Mesendoderm (in vitro differentiated cells): ENCODE results near the gene UCHL1.

ENCODE experiments used
- DNase-seq: peaks from one replicate; pipeline ENCODE4 v3.0.0; 2013
- H2AK5ac ChIP-seq: 2 replicates; pipeline ENCODE4 v1.6.1; 2013; ENCODE audit warnings: low read length, inconsistent platforms
- H2BK120ac ChIP-seq: 2 replicates; pipeline ENCODE4 v1.6.1; 2013; ENCODE audit warnings: low read depth, mild to moderate bottlenecking, low read length, moderate library complexity, mixed read lengths
- H2BK15ac ChIP-seq: replicated peaks from 2 replicates; pipeline ENCODE4 v1.6.1; 2013; ENCODE audit warnings: low read depth, mild to moderate bottlenecking, moderate library complexity
- H2BK5ac ChIP-seq: 2 replicates; pipeline ENCODE4 v1.6.1; 2013; ENCODE audit warnings: low read length, inconsistent platforms
- H3K18ac ChIP-seq: 2 replicates; pipeline ENCODE4 v1.6.1; 2013; ENCODE audit warnings: mild to moderate bottlenecking, low read length, mixed read lengths
- H3K23ac ChIP-seq: one replicate; pipeline ENCODE4 v1.6.1; 2013; ENCODE audit warnings: low read length
- H3K27ac ChIP-seq: 2 replicates; pipeline ENCODE4 v1.5.1; 2013; ENCODE audit warnings: low read depth, mild to moderate bottlenecking, inconsistent platforms, low read length, moderate library complexity
- H3K27me3 ChIP-seq: 2 replicates; pipeline ENCODE4 v1.6.1; 2013; ENCODE audit warnings: low read length, control low read depth, mild to moderate bottlenecking, inconsistent platforms; ENCODE audit not compliant: insufficient read depth, poor library complexity
- H3K36me3 ChIP-seq: 2 replicates; pipeline ENCODE4 v1.6.1; 2013; ENCODE audit warnings: low read length, inconsistent platforms; ENCODE audit not compliant: control insufficient read depth, insufficient read depth
- H3K4ac ChIP-seq: one replicate; pipeline ENCODE4 v1.6.1; 2013; ENCODE audit warnings: low read depth, mild to moderate bottlenecking, low read length, moderate library complexity
- H3K4me1 ChIP-seq: 2 replicates; pipeline ENCODE4 v1.6.1; 2013; ENCODE audit warnings: low read depth, low read length, inconsistent platforms; ENCODE audit not compliant: control insufficient read depth
- H3K4me2 ChIP-seq: 2 replicates; pipeline ENCODE4 v1.6.1; 2013; ENCODE audit warnings: low read length
- H3K4me3 ChIP-seq: 2 replicates; pipeline ENCODE4 v1.5.1; 2013; ENCODE audit warnings: mild to moderate bottlenecking, low read length
- H3K56ac ChIP-seq: one replicate; pipeline ENCODE4 v1.6.1; 2013; ENCODE audit warnings: low read length
- H3K79me1 ChIP-seq: 2 replicates; pipeline ENCODE4 v1.6.1; 2013; ENCODE audit warnings: low read length, inconsistent platforms
- H3K79me2 ChIP-seq: 2 replicates; pipeline ENCODE4 v1.6.1; 2013; ENCODE audit warnings: mild to moderate bottlenecking, low read length; ENCODE audit not compliant: control insufficient read depth, insufficient read depth
- H3K9ac ChIP-seq: 2 replicates; pipeline ENCODE4 v1.6.1; 2013; ENCODE audit warnings: low read length, inconsistent platforms
- H4K5ac ChIP-seq: one replicate; pipeline ENCODE4 v1.6.1; 2013; ENCODE audit warnings: low read length
- H4K8ac ChIP-seq: one replicate; pipeline ENCODE4 v1.6.1; 2013; ENCODE audit warnings: low read depth, mild to moderate bottlenecking, control low read depth, low read length, moderate library complexity
- WGBS: extraction: QIAGEN DNeasy Blood & Tissue Kit; methylation state at CpG from one replicate; pipeline ENCODE4 v1.1.7; 2013; ENCODE audit warnings: low lambda C conversion rate, missing lambda C conversion rate; ENCODE audit not compliant: insufficient coverage; ENCODE audit errors: extremely low coverage; 5-methylcytosine and 5-hydroxymethylcytosine counted together

Gene UCHL1

GRCh38 chr4:41212616-41213203, 44.0 kb upstream of the UCHL1 start:
- no peak overlapping the region for H3K18ac ChIP-seq
- peaks cover 6% of the 10 kb centered on the region for H3K79me2 ChIP-seq
- no peak overlapping the region for H3K9ac ChIP-seq
- peak overlapping the region; percentile 7 for H3K4me2 ChIP-seq
- H3K4me1 ChIP-seq, result peaks cover 8% of the 10 kb centered on the region
- no peaks in the 10 kb centered on the region for H3K27me3 ChIP-seq
- no peaks in the 10 kb centered on the region for H3K36me3 ChIP-seq
- H2AK5ac ChIP-seq, result no peak overlapping the region
- no CpG with 5 or more reads among the region's 12 CpGs for WGBS
- no peak overlapping the region for H2BK5ac ChIP-seq
- no peak overlapping the region for H2BK15ac ChIP-seq
- H3K56ac ChIP-seq, result no peak overlapping the region
- H3K23ac ChIP-seq, result no peak overlapping the region
- H3K4me3 ChIP-seq, result no peak overlapping the region
- peak; percentile 60 for DNase-seq
- H4K8ac ChIP-seq, result no peak overlapping the region
- no peak overlapping the region for H3K4ac ChIP-seq
- H3K27ac ChIP-seq, result no peak overlapping the region
- H3K79me1 ChIP-seq, result peaks cover 9% of the 10 kb centered on the region
- no peak overlapping the region for H2BK120ac ChIP-seq
- H4K5ac ChIP-seq, result no peak overlapping the region

GRCh38 chr4:41213625-41214135, 43.0 kb upstream of the UCHL1 start:
- Histone ChIP-seq H2BK5ac (no peak overlapping the region), H2BK15ac (no peak overlapping the region), H4K8ac (no peak overlapping the region), H3K9ac (peak overlapping the region; percentile 88), H3K79me2 (peaks cover 3% of the 10 kb centered on the region), H3K18ac (peak overlapping the region; percentile 22), H3K23ac (no peak overlapping the region), H4K5ac (no peak overlapping the region), H3K27me3 (no peaks in the 10 kb centered on the region), H3K4me1 (peaks cover 8% of the 10 kb centered on the region), H3K56ac (peak overlapping the region; percentile 94), H2AK5ac (no peak overlapping the region), H2BK120ac (no peak overlapping the region), H3K4me3 (peak overlapping the region; percentile 79), H3K27ac (peak overlapping the region; percentile 92), H3K79me1 (peaks cover 6% of the 10 kb centered on the region), H3K4me2 (peak overlapping the region; percentile 80), H3K36me3 (no peaks in the 10 kb centered on the region), H3K4ac (peak overlapping the region; percentile 28)
- no peak for DNase-seq
- no CpG with 5 or more reads among the region's 35 CpGs for WGBS

- H2BK15ac ChIP-seq, result no peak within 1 kb of the TSS
- H3K79me2 ChIP-seq, result peaks cover 2% of the 10 kb centered on the region
- peak within 1 kb of the TSS; percentile 15 for H2BK120ac ChIP-seq
- H3K27ac ChIP-seq, result peak within 1 kb of the TSS; percentile 92
- no peak within 1 kb of the TSS for H2AK5ac ChIP-seq
- peak within 1 kb of the TSS; percentile 28 for H3K4ac ChIP-seq
- H3K56ac ChIP-seq, result peak within 1 kb of the TSS; percentile 94
- peak within 1 kb of the TSS; percentile 79 for H3K4me3 ChIP-seq
- H3K4me1 ChIP-seq, result peaks cover 7% of the 10 kb centered on the region
- H3K9ac ChIP-seq, result peak within 1 kb of the TSS; percentile 88
- H4K8ac ChIP-seq, result no peak within 1 kb of the TSS
- no CpG with 5 or more reads among the region's 71 CpGs for WGBS
- peaks cover 4% of the 10 kb centered on the region for H3K79me1 ChIP-seq
- peak within 1 kb of the TSS; percentile 80 for H3K4me2 ChIP-seq
- H3K18ac ChIP-seq, result peak within 1 kb of the TSS; percentile 22
- H3K27me3 ChIP-seq, result no peaks in the 10 kb centered on the region
- H2BK5ac ChIP-seq, result peak within 1 kb of the TSS; percentile 62
- no peak within 1 kb of the TSS for H4K5ac ChIP-seq
- H3K23ac ChIP-seq, result peak within 1 kb of the TSS; percentile 29
- no peaks in the 10 kb centered on the region for H3K36me3 ChIP-seq
- peak; percentile 99 for DNase-seq
Observed at GRCh38 chr4:41214136-41214824, 42.4 kb upstream of the UCHL1 start, which contains the start of gene APBB2. APBB2 (minus strand) TSS chr4:41214542; CDS start chr4:41033254, 181,288 bp downstream.

DNA sequence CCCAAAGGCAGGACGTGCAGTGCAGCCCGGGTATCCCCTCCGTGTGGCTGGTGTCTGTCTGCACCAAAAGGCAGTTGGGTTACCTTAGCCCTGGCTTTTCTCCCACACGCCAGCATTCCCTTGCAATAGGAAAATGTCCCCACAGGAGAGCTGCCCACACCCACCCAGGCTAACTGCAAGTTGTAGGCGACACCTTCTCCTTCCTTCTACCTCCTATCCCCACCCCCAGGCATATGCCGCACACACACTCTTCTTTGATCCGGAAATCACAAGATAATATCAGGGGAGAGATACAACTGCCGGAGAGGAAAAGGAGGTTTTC, 41.9 kb upstream of the UCHL1 start:
- Histone ChIP-seq H3K79me2 (no peaks in the 10 kb centered on the region), H2BK5ac (peak overlapping the region; percentile 59), H3K4me2 (peak overlapping the region; percentile 17), H2AK5ac (no peak overlapping the region), H3K9ac (peak overlapping the region; percentile 60), H4K8ac (no peak overlapping the region), H3K18ac (no peak overlapping the region), H2BK15ac (no peak overlapping the region), H3K4me3 (no peak overlapping the region), H2BK120ac (no peak overlapping the region), H3K4me1 (peaks cover 5% of the 10 kb centered on the region), H3K79me1 (peaks cover 1% of the 10 kb centered on the region), H3K23ac (peak overlapping the region; percentile 29), H4K5ac (no peak overlapping the region), H3K27me3 (no peaks in the 10 kb centered on the region), H3K56ac (peak overlapping the region; percentile 82), H3K4ac (no peak overlapping the region), H3K27ac (no peak overlapping the region), H3K36me3 (no peaks in the 10 kb centered on the region)
- DNase-seq, result no peak
- WGBS, result no CpG with 5 or more reads among the region's 8 CpGs

DNA sequence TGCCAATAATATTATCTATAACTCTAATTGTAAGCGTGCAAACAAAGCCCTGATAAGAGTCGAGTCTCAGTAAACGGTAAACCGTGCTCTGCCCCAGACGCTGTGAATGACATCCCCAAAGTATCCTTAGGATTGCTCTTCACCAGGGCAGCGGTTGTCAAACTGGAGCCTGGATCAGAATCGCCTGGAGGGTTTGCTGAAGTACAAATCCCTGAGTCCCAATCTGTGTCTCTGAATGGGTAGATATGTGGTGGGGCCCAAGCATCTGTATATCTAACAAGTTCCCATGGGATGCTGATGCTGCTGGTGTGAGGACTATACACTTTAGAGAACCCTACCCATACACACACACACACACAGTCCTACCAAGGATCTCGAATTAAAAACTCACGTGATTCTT, 41.6 kb upstream of the UCHL1 start:
- WGBS, result no CpG with 5 or more reads among the region's 9 CpGs
- no peak overlapping the region for H3K23ac ChIP-seq
- no peaks in the 10 kb centered on the region for H3K27me3 ChIP-seq

More for the DNA sequence above, 41.6 kb upstream of the UCHL1 start:
- Histone ChIP-seq H3K4me2 (no peak overlapping the region), H3K4me1 (peaks cover 5% of the 10 kb centered on the region), H3K36me3 (no peaks in the 10 kb centered on the region), H3K79me2 (no peaks in the 10 kb centered on the region), H3K56ac (peak overlapping the region; percentile 25), H3K27ac (no peak overlapping the region), H3K4me3 (no peak overlapping the region), H3K79me1 (no peaks in the 10 kb centered on the region), H4K8ac (no peak overlapping the region), H3K18ac (no peak overlapping the region), H3K4ac (no peak overlapping the region), H2BK15ac (no peak overlapping the region), H4K5ac (no peak overlapping the region), H2BK5ac (no peak overlapping the region), H3K9ac (peak overlapping the region; percentile 60), H2AK5ac (no peak overlapping the region), H2BK120ac (peak overlapping the region; percentile 15)
- DNase-seq, result no peak
